HepG2 (cell line): ENCODE results near the gene NSUN5. TPM values are rescaled to one million over a fixed set of nuclear protein-coding genes. Genes with fewer than 3 reads are reported as not detected.

Experiments used
- ATM ChIP-seq: fragments of 450-650 bp; IDR thresholded peaks from 2 replicates; pipeline ENCODE4 v1.7.1; 2017; ENCODE audit warnings: mild to moderate bottlenecking, borderline replicate concordance
- HOXA5 ChIP-seq: sonication (generic); formaldehyde crosslinking; IDR thresholded peaks from 2 replicates; pipeline ENCODE4 v1.4.0; 2020; ENCODE audit warnings: missing genetic modification reagents
- NFRKB ChIP-seq: fragments of 450-650 bp; IDR thresholded peaks from 2 replicates; pipeline ENCODE4 v1.6.1; 2017
- PITX1 ChIP-seq: sonication (generic); formaldehyde crosslinking; IDR thresholded peaks from 2 replicates; pipeline ENCODE4 v1.5.1; 2020; ENCODE audit warnings: mild to moderate bottlenecking, missing genetic modification reagents
- SMARCC2 ChIP-seq: fragments of 450-650 bp; IDR thresholded peaks from 2 replicates; pipeline ENCODE4 v1.6.1; 2017; ENCODE audit warnings: antibody characterized with exemption, mild to moderate bottlenecking
- STAG1 ChIP-seq: sonication (generic); formaldehyde crosslinking; IDR thresholded peaks from 2 replicates; pipeline ENCODE4 v1.4.0; 2020; ENCODE audit warnings: missing genetic modification reagents
- ZBTB20 ChIP-seq: sonication (generic); formaldehyde crosslinking; IDR thresholded peaks from 2 replicates; pipeline ENCODE4 v1.8.1; 2023; ENCODE audit warnings: missing genetic modification reagents, low read depth, mild to moderate bottlenecking, borderline replicate concordance
- ZKSCAN5 ChIP-seq: sonication (generic); formaldehyde crosslinking; IDR thresholded peaks from 2 replicates; pipeline ENCODE4 v1.5.1; 2020; ENCODE audit warnings: mild to moderate bottlenecking, missing genetic modification reagents
- ZNF329 ChIP-seq: sonication (generic); formaldehyde crosslinking; IDR thresholded peaks from 2 replicates; pipeline ENCODE4 v1.9.0; 2021; ENCODE audit warnings: low read depth, mild to moderate bottlenecking, missing genetic modification reagents
- ZNF432 ChIP-seq: sonication (generic); formaldehyde crosslinking; IDR thresholded peaks from 2 replicates; pipeline ENCODE4 v1.5.0; 2020; ENCODE audit warnings: missing genetic modification reagents, mild to moderate bottlenecking, borderline replicate concordance
- ZNF451 ChIP-seq: sonication (generic); formaldehyde crosslinking; IDR thresholded peaks from 2 replicates; pipeline ENCODE4 v1.5.0; 2020; ENCODE audit warnings: mild to moderate bottlenecking, missing genetic modification reagents
- ZNF547 ChIP-seq: sonication (generic); formaldehyde crosslinking; IDR thresholded peaks from 2 replicates; pipeline ENCODE4 v1.5.1; 2020; ENCODE audit warnings: mild to moderate bottlenecking, missing genetic modification reagents
- polyA plus RNA-seq, 8 experiments: library from polyadenylated mRNA; depleted of rRNA in 3 of 8; stranded (reverse) in 7 of 8; unstranded in 1 of 8; fragments of >200 nt; fragmentation: Illumina TruSeq in 4 of 8; extraction: Trizol in 4 of 8; gene quantifications; 2 replicates each; pipeline versions ENCODE4 v1.2.1 to v1.2.3, GENCODE V29; 2011 to 2016; ENCODE audit warnings: low read depth in 4 of 8, missing spikeins in 1 of 8, mixed read lengths in 1 of 8; ENCODE audit not compliant: insufficient read depth in 1 of 8
- total RNA-seq, 5 experiments: library from RNA; depleted of rRNA; stranded (reverse); fragments of >200 nt; fragmentation: Illumina TruSeq; extraction: Trizol; gene quantifications; 2 replicates each; pipeline ENCODE4 v1.2.3, GENCODE V29; 2016; ENCODE audit warnings: low read depth in 1 of 5
- TF ChIP-seq, protein P1 (sequence below): sonication (generic); formaldehyde crosslinking; IDR thresholded peaks from one replicate; pipeline ENCODE4 v1.5.1; 2020; ENCODE audit warnings: mild to moderate bottlenecking, missing genetic modification reagents; ENCODE audit errors: not compliant biosample characterization
- TF ChIP-seq, protein P2 (sequence below): sonication (generic); formaldehyde crosslinking; IDR thresholded peaks from 2 replicates; pipeline ENCODE4 v1.4.0; 2020; ENCODE audit warnings: missing genetic modification reagents
- TF ChIP-seq, protein P3 (sequence below): sonication (generic); formaldehyde crosslinking; IDR thresholded peaks from 2 replicates; pipeline ENCODE4 v1.5.0; 2020; ENCODE audit warnings: mild to moderate bottlenecking, low read depth, missing genetic modification reagents, borderline replicate concordance
- TF ChIP-seq, protein P4 (sequence below), 2 experiments: sonication (generic) in 1 of 2; formaldehyde crosslinking in 1 of 2; IDR thresholded peaks; 2 replicates each; pipeline versions ENCODE4 v1.4.0 to v1.6.1; 2018 to 2020; ENCODE audit warnings: missing genetic modification reagents in 2 of 2, borderline replicate concordance in 1 of 2, low read depth in 1 of 2, mild to moderate bottlenecking in 1 of 2, missing biosample characterization in 1 of 2

NSUN5 gene
- total and polyA plus RNA-seq, 2 of the 13 experiments (the other 11 are each of a cell fraction or from before 2014, with no cell fraction given): 19.9 to 35.8 TPM

DNA sequence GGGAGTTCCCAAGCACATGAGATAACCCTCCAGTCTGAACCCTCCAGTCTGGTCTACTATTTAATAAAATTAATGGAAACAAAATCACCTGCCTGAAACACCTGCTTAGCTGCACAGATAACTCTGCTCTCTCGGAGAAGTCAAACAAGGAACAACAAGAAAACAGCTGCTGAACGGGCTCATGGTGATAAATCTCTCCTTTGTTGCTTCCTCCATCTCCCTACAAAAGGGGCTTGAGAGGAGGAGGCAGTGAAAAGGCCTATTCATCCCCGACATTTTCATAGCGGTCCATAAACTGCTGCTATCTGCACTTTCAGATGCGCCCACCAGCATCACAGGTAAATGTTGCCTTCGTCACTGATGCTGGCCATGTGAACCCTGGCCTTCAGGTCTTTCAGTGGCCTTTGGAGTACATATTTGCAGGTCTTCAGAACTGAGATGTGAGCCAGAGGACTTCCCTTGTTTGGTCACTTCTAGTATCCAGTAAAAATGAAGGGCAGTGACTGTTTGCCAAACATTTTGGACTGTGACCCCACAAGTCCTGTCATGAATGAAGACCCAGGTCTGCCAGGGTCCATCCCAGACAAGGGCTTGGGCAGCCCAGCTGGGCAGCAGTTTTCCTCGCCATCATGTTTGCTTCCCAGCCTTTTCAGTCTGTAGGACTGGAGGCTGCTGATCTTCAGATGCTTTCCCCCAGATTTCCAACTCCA lies 35.2 kb upstream of the NSUN5 start (continued):
- TF ChIP-seq, protein P1, sequence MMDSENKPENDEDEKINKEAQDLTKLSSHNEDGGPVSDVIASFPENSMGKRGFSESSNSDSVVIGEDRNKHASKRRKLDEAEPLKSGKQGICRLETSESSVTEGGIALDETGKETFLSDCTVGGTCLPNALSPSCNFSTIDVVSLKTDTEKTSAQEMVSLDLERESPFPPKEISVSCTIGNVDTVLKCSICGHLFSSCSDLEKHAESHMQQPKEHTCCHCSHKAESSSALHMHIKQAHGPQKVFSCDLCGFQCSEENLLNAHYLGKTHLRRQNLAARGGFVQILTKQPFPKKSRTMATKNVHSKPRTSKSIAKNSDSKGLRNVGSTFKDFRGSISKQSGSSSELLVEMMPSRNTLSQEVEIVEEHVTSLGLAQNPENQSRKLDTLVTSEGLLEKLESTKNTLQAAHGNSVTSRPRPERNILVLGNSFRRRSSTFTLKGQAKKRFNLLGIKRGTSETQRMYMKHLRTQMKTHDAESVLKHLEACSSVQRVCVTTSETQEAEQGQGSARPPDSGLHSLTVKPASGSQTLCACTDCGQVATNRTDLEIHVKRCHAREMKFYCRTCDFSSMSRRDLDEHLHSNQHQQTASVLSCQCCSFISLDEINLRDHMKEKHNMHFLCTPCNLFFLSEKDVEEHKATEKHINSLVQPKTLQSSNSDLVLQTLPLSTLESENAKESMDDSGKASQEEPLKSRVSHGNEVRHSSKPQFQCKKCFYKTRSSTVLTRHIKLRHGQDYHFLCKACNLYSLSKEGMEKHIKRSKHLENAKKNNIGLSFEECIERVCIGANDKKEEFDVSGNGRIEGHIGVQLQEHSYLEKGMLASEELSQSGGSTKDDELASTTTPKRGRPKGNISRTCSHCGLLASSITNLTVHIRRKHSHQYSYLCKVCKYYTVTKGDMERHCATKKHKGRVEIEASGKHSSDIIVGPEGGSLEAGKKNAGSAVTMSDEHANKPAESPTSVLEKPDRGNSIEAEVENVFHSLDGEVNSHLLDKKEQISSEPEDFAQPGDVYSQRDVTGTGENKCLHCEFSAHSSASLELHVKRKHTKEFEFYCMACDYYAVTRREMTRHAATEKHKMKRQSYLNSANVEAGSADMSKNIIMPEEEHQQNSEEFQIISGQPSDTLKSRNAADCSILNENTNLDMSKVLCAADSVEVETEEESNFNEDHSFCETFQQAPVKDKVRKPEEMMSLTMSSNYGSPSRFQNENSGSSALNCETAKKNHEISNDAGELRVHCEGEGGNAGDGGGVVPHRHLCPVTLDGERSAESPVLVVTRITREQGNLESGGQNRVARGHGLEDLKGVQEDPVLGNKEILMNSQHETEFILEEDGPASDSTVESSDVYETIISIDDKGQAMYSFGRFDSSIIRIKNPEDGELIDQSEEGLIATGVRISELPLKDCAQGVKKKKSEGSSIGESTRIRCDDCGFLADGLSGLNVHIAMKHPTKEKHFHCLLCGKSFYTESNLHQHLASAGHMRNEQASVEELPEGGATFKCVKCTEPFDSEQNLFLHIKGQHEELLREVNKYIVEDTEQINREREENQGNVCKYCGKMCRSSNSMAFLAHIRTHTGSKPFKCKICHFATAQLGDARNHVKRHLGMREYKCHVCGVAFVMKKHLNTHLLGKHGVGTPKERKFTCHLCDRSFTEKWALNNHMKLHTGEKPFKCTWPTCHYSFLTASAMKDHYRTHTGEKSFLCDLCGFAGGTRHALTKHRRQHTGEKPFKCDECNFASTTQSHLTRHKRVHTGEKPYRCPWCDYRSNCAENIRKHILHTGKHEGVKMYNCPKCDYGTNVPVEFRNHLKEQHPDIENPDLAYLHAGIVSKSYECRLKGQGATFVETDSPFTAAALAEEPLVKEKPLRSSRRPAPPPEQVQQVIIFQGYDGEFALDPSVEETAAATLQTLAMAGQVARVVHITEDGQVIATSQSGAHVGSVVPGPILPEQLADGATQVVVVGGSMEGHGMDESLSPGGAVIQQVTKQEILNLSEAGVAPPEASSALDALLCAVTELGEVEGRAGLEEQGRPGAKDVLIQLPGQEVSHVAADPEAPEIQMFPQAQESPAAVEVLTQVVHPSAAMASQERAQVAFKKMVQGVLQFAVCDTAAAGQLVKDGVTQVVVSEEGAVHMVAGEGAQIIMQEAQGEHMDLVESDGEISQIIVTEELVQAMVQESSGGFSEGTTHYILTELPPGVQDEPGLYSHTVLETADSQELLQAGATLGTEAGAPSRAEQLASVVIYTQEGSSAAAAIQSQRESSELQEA (CRISPR knock-in tag): no peak
- TF ChIP-seq ZNF329 (CRISPR knock-in tag): no peak
- no peak for TF ChIP-seq SMARCC2
- TF ChIP-seq HOXA5 (CRISPR knock-in tag): no peak
- no peak for TF ChIP-seq STAG1 (CRISPR knock-in tag)
- TF ChIP-seq PITX1 (CRISPR knock-in tag): no peak
- TF ChIP-seq NFRKB: no peak
- TF ChIP-seq, protein P2, sequence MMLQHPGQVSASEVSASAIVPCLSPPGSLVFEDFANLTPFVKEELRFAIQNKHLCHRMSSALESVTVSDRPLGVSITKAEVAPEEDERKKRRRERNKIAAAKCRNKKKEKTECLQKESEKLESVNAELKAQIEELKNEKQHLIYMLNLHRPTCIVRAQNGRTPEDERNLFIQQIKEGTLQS (CRISPR knock-in tag): no peak
- TF ChIP-seq ATM: no peak
- no peak for TF ChIP-seq ZNF432 (CRISPR knock-in tag)
- TF ChIP-seq ZBTB20: no peak
- TF ChIP-seq, protein P3, sequence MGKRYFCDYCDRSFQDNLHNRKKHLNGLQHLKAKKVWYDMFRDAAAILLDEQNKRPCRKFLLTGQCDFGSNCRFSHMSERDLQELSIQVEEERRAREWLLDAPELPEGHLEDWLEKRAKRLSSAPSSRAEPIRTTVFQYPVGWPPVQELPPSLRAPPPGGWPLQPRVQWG: no peak
- TF ChIP-seq, protein P4, sequence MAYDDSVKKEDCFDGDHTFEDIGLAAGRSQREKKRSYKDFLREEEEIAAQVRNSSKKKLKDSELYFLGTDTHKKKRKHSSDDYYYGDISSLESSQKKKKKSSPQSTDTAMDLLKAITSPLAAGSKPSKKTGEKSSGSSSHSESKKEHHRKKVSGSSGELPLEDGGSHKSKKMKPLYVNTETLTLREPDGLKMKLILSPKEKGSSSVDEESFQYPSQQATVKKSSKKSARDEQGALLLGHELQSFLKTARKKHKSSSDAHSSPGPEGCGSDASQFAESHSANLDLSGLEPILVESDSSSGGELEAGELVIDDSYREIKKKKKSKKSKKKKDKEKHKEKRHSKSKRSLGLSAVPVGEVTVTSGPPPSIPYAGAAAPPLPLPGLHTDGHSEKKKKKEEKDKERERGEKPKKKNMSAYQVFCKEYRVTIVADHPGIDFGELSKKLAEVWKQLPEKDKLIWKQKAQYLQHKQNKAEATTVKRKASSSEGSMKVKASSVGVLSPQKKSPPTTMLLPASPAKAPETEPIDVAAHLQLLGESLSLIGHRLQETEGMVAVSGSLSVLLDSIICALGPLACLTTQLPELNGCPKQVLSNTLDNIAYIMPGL (CRISPR knock-in tag; IDR thresholded peaks at IDR 0.05; ENCODE audit: borderline replicate concordance in 1 of 2, low read depth in 1 of 2): no peak
- no peak for TF ChIP-seq ZNF451 (CRISPR knock-in tag)
- TF ChIP-seq ZKSCAN5 (CRISPR knock-in tag): no peak
- no peak for TF ChIP-seq ZNF547
